ENCODE measurements around the gene KCNQ5.

GRCh38 chr6:72953971-72954381 lies 332.1 kb downstream of the KCNQ5 start:
- TF ChIP-seq, protein P1, sequence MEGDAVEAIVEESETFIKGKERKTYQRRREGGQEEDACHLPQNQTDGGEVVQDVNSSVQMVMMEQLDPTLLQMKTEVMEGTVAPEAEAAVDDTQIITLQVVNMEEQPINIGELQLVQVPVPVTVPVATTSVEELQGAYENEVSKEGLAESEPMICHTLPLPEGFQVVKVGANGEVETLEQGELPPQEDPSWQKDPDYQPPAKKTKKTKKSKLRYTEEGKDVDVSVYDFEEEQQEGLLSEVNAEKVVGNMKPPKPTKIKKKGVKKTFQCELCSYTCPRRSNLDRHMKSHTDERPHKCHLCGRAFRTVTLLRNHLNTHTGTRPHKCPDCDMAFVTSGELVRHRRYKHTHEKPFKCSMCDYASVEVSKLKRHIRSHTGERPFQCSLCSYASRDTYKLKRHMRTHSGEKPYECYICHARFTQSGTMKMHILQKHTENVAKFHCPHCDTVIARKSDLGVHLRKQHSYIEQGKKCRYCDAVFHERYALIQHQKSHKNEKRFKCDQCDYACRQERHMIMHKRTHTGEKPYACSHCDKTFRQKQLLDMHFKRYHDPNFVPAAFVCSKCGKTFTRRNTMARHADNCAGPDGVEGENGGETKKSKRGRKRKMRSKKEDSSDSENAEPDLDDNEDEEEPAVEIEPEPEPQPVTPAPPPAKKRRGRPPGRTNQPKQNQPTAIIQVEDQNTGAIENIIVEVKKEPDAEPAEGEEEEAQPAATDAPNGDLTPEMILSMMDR (IDR thresholded peaks at IDR 0.05; ENCODE audit: insufficient read depth, low read length, poor library complexity, severe bottlenecking), result no peak
- no peak for TF ChIP-seq EZH2phosphoT487 (conservative IDR thresholded peaks at IDR 0.05; ENCODE audit: low read length)

All from SU-DHL-6 (cell line).